KMS-11 (cell line): ENCODE measurements around the gene AUTS2.

ENCODE experiments used
- H2AFZ ChIP-seq: fragments of 200-600 bp; sonication (generic); 2 replicates; pipeline ENCODE4 v1.6.1; 2016; ENCODE audit warnings: antibody characterized with exemption, mixed run types, low read depth
- H3K27ac ChIP-seq: fragments of 200-600 bp; sonication (generic); 2 replicates; pipeline ENCODE4 v1.6.1; 2016; ENCODE audit warnings: mild to moderate bottlenecking, mixed run types
- H3K27me3 ChIP-seq: fragments of 200-600 bp; sonication (generic); 2 replicates; pipeline ENCODE4 v1.6.1; 2017; ENCODE audit warnings: mild to moderate bottlenecking, low read depth, mixed run types, moderate library complexity; ENCODE audit not compliant: insufficient read depth
- H3K36me3 ChIP-seq: fragments of 200-600 bp; sonication (generic); 2 replicates; pipeline ENCODE4 v1.6.1; 2017; ENCODE audit warnings: mild to moderate bottlenecking, mixed run types; ENCODE audit not compliant: insufficient read depth
- H3K4me1 ChIP-seq: fragments of 200-600 bp; sonication (generic); 2 replicates; pipeline ENCODE4 v1.6.1; 2016; ENCODE audit warnings: mild to moderate bottlenecking, low read depth, mixed run types; ENCODE audit not compliant: poor library complexity, severe bottlenecking
- H3K4me2 ChIP-seq: fragments of 200-600 bp; sonication (generic); 2 replicates; pipeline ENCODE4 v1.7.0; 2016; ENCODE audit warnings: mild to moderate bottlenecking, mixed run types
- H3K4me3 ChIP-seq: fragments of 200-600 bp; sonication (generic); IDR thresholded peaks from 2 replicates; pipeline ENCODE4 v1.6.1; 2017; ENCODE audit warnings: low read depth, low read length, mixed read lengths; ENCODE audit not compliant: insufficient read depth
- H3K79me2 ChIP-seq: fragments of 200-600 bp; sonication (generic); 2 replicates; pipeline ENCODE4 v1.6.1; 2016; ENCODE audit warnings: low read depth, mixed run types; ENCODE audit not compliant: insufficient read depth
- H3K9ac ChIP-seq: fragments of 200-600 bp; sonication (generic); 2 replicates; pipeline ENCODE4 v1.6.1; 2016; ENCODE audit warnings: mild to moderate bottlenecking, mixed run types
- H4K20me1 ChIP-seq: fragments of 200-600 bp; sonication (generic); 2 replicates; pipeline ENCODE4 v1.6.1; 2016; ENCODE audit warnings: mild to moderate bottlenecking, mixed run types; ENCODE audit not compliant: insufficient read depth
- TF ChIP-seq, protein P1 (sequence below): fragments of 200-600 bp; sonication (generic); conservative IDR thresholded peaks from 2 replicates; pipeline ENCODE4 v1.6.1; 2017; ENCODE audit warnings: low read depth, mild to moderate bottlenecking, antibody characterized with exemption, low read length, moderate library complexity, mixed read lengths

The AUTS2 gene

DNA sequence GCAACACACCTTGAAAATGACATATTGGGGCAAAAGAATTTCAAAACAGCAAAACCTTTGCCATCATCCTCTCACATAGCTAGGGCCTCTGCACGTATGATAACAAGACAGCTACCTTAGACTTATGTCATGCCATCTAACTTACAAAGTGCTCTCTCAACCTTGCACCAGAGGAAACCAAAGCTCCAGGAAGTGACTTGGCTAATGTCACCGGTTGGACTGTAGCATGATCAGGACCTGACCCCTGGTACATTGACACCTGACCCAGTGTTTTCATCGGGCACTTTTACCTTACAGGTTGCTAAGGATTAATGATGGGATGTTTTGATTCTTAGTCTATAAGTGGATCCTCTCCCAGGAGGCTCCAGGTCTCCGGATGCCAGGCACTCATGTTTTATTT is 1003.8 kb downstream of the AUTS2 start:
- Histone ChIP-seq H3K9ac (no peak overlapping the region), H3K4me2 (no peak overlapping the region), H2AFZ (no peak overlapping the region)

DNA sequence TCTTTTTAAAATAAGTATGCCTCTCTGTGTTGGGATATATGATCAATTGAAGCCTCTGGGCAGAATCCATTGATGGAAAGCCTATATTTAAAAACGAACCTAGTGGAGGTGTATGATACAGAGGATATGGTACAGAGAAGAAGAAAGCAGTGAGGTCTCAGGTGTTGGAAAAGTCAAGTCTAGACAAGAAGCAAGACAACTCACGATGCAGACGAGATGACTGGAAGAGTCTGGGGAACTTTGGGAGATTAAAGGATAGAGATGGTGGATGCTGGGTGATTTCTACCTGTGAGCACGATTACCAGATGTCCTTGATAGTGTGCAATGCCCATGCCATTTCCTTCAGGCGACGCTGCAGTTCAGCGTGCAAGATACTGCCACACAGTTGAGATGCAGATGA is 1009.0 kb downstream of the AUTS2 start:
- H4K20me1 ChIP-seq: no peaks in the 10 kb centered on the region
- no peaks in the 10 kb centered on the region for H3K36me3 ChIP-seq
- no peak overlapping the region for H3K9ac ChIP-seq
- TF ChIP-seq, protein P1, sequence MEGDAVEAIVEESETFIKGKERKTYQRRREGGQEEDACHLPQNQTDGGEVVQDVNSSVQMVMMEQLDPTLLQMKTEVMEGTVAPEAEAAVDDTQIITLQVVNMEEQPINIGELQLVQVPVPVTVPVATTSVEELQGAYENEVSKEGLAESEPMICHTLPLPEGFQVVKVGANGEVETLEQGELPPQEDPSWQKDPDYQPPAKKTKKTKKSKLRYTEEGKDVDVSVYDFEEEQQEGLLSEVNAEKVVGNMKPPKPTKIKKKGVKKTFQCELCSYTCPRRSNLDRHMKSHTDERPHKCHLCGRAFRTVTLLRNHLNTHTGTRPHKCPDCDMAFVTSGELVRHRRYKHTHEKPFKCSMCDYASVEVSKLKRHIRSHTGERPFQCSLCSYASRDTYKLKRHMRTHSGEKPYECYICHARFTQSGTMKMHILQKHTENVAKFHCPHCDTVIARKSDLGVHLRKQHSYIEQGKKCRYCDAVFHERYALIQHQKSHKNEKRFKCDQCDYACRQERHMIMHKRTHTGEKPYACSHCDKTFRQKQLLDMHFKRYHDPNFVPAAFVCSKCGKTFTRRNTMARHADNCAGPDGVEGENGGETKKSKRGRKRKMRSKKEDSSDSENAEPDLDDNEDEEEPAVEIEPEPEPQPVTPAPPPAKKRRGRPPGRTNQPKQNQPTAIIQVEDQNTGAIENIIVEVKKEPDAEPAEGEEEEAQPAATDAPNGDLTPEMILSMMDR: no peak
- no peaks in the 10 kb centered on the region for H3K27me3 ChIP-seq
- no peak overlapping the region for H3K4me3 ChIP-seq
- no peaks in the 10 kb centered on the region for H3K79me2 ChIP-seq
- no peaks in the 10 kb centered on the region for H3K4me1 ChIP-seq
- no peak overlapping the region for H3K27ac ChIP-seq
- no peak overlapping the region for H3K4me2 ChIP-seq
- H2AFZ ChIP-seq: no peak overlapping the region

More for the DNA sequence above, 1003.8 kb downstream of the AUTS2 start:
- no peak overlapping the region for H3K4me3 ChIP-seq
- TF ChIP-seq, protein P1: no peak
- H4K20me1 ChIP-seq: no peaks in the 10 kb centered on the region
- no peak overlapping the region for H3K27ac ChIP-seq
- H3K79me2 ChIP-seq: no peaks in the 10 kb centered on the region
- H3K36me3 ChIP-seq: no peaks in the 10 kb centered on the region
- H3K27me3 ChIP-seq: no peaks in the 10 kb centered on the region
- H3K4me1 ChIP-seq: no peaks in the 10 kb centered on the region

DNA sequence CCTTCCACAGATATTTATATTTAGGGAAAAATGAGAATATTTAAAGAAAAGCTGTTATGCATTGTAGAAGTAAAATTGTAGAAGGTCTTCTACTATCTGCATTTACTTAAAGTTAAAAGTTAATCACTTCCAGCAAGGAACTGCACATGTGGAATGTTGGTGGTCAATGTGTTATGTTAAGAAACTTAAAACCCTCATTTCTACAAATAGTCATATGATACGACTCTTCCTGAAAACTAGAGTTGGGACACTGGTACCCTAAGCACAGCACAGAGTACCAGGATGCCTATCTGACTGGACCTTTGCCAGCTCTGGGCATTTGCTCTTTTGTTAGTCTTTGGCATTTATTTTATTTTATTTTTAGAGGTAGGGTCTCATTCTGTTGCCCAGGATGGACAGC is 1009.5 kb downstream of the AUTS2 start:
- Histone ChIP-seq H3K9ac (no peak overlapping the region), H3K36me3 (no peaks in the 10 kb centered on the region), H3K79me2 (no peaks in the 10 kb centered on the region)

DNA sequence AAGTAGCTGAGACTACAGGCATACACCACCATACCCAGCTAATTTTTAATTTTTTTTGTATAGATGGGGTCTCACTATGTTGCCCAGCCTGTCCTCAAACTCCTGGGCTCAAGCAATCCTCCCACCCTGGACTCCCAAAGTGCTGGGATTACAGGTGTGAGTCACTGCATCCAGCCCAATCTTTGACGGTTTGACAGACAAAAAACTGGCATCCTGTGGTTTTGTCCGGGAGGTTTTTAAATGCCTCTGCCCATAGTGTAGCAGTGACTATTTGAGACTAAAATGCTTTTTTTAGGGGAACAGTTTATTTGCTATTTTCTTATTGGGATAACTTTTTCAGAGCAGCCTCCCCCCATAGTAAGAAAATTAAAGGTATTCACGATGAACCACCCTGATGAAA is 1010.0 kb downstream of the AUTS2 start:
- Histone ChIP-seq H3K9ac (no peak overlapping the region), H3K27ac (no peak overlapping the region), H3K79me2 (no peaks in the 10 kb centered on the region), H3K4me2 (no peak overlapping the region), H4K20me1 (no peaks in the 10 kb centered on the region), H2AFZ (no peak overlapping the region), H3K27me3 (no peaks in the 10 kb centered on the region), H3K4me1 (no peaks in the 10 kb centered on the region), H3K4me3 (no peak overlapping the region), H3K36me3 (no peaks in the 10 kb centered on the region)
- TF ChIP-seq, protein P1: no peak

More for the DNA sequence above, 1009.5 kb downstream of the AUTS2 start:
- H3K4me3 ChIP-seq: no peak overlapping the region
- no peak overlapping the region for H3K27ac ChIP-seq
- no peaks in the 10 kb centered on the region for H4K20me1 ChIP-seq
- no peaks in the 10 kb centered on the region for H3K27me3 ChIP-seq
- H3K4me2 ChIP-seq: no peak overlapping the region
- H2AFZ ChIP-seq: no peak overlapping the region
- no peaks in the 10 kb centered on the region for H3K4me1 ChIP-seq
- TF ChIP-seq, protein P1: no peak

DNA sequence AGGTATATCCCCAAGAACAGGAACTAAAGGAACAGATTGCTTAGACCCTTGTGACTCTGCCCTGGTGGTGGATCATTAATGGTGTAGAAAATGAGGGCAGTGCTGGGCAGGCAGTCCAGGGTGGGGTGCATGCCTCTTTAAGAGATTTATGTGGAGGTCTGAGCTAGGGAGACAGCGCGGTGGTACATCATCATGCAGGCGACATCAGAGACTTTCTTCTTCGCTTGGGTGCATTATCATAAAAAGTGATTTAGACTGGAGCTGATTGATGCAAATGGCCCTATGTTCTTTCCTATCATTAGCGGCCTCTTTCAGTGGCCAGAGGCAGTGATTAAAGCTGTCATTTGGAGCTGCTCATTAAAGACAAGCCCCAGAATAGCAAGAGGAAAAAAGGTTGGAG is 1014.5 kb downstream of the AUTS2 start:
- TF ChIP-seq, protein P1: no peak

More for the DNA sequence above, 1014.5 kb downstream of the AUTS2 start:
- no peaks in the 10 kb centered on the region for H3K4me1 ChIP-seq
- H3K9ac ChIP-seq: no peak overlapping the region
- H3K36me3 ChIP-seq: no peaks in the 10 kb centered on the region
- H3K79me2 ChIP-seq: no peaks in the 10 kb centered on the region
- H3K4me3 ChIP-seq: no peak overlapping the region
- no peak overlapping the region for H3K4me2 ChIP-seq
- H2AFZ ChIP-seq: no peak overlapping the region
- no peaks in the 10 kb centered on the region for H3K27me3 ChIP-seq
- H4K20me1 ChIP-seq: no peaks in the 10 kb centered on the region
- H3K27ac ChIP-seq: no peak overlapping the region
